H9 (cell line): ENCODE results near the gene ERCC2. TPM values are rescaled to one million over a fixed set of nuclear protein-coding genes. Genes with fewer than 3 reads are reported as not detected.

Experiments used
- DNase-seq: peaks from one replicate; pipeline ENCODE4 v3.0.0-alpha.2; 2017
- H2AFZ ChIP-seq: one replicate; pipeline ENCODE4 v1.6.1; 2013; ENCODE audit warnings: mild to moderate bottlenecking, low read length, control low read depth, moderate library complexity
- H2AK5ac ChIP-seq: 2 replicates; pipeline ENCODE4 v1.6.1; 2013; ENCODE audit warnings: low read length, control low read depth, mixed read lengths; ENCODE audit not compliant: insufficient read length
- H2BK120ac ChIP-seq: one replicate; pipeline ENCODE4 v1.6.1; 2013; ENCODE audit warnings: low read depth, mild to moderate bottlenecking, low read length, control low read depth, inconsistent platforms; ENCODE audit not compliant: poor library complexity, severe bottlenecking
- H2BK12ac ChIP-seq: 2 replicates; pipeline ENCODE4 v1.6.1; 2013; ENCODE audit warnings: low read length, control low read depth, mixed read lengths, low read depth; ENCODE audit not compliant: insufficient read length
- H2BK15ac ChIP-seq: 2 replicates; pipeline ENCODE4 v1.6.1; 2013; ENCODE audit warnings: low read depth, low read length, control low read depth
- H2BK20ac ChIP-seq: one replicate; pipeline ENCODE4 v1.6.1; 2013; ENCODE audit warnings: low read depth, mild to moderate bottlenecking, low read length, control low read depth, inconsistent platforms; ENCODE audit not compliant: poor library complexity, severe bottlenecking
- H2BK5ac ChIP-seq: 2 replicates; pipeline ENCODE4 v1.6.1; 2013; ENCODE audit warnings: low read length, control low read depth, mixed read lengths; ENCODE audit not compliant: insufficient read length
- H3K14ac ChIP-seq: 2 replicates; pipeline ENCODE4 v1.6.1; 2013; ENCODE audit warnings: low read length, control low read depth; ENCODE audit not compliant: insufficient read depth
- H3K18ac ChIP-seq: 2 replicates; pipeline ENCODE4 v1.6.1; 2013; ENCODE audit warnings: low read depth, mild to moderate bottlenecking, mixed read lengths, low read length, control low read depth; ENCODE audit not compliant: insufficient read length
- H3K23ac ChIP-seq: 2 replicates; pipeline ENCODE4 v1.6.1; 2013; ENCODE audit warnings: low read length, control low read depth, mixed read lengths, low read depth; ENCODE audit not compliant: insufficient read length
- H3K23me2 ChIP-seq: 2 replicates; pipeline ENCODE4 v1.6.1; 2013; ENCODE audit warnings: low read depth, mild to moderate bottlenecking, mixed read lengths, low read length, control low read depth; ENCODE audit not compliant: insufficient read length, poor library complexity, severe bottlenecking
- H3K27ac ChIP-seq: 2 replicates; pipeline ENCODE4 v1.5.1; 2013; ENCODE audit warnings: low read length, control low read depth, mixed read lengths, low read depth; ENCODE audit not compliant: insufficient read length
- H3K27me3 ChIP-seq: 2 replicates; pipeline ENCODE4 v1.6.1; 2013; ENCODE audit warnings: low read length, control low read depth, inconsistent platforms; ENCODE audit not compliant: insufficient read depth
- H3K4ac ChIP-seq: 2 replicates; pipeline ENCODE4 v1.6.1; 2013; ENCODE audit warnings: low read depth, mild to moderate bottlenecking, control low read depth, inconsistent platforms, low read length, moderate library complexity
- H3K4me1 ChIP-seq: 2 replicates; pipeline ENCODE4 v1.6.1; 2013; ENCODE audit warnings: low read length, control low read depth, inconsistent platforms; ENCODE audit not compliant: insufficient read depth
- H3K4me2 ChIP-seq: 2 replicates; pipeline ENCODE4 v1.6.1; 2013; ENCODE audit warnings: low read length, control low read depth, mixed read lengths; ENCODE audit not compliant: insufficient read length, insufficient read depth
- H3K56ac ChIP-seq: 2 replicates; pipeline ENCODE4 v1.6.1; 2013; ENCODE audit warnings: low read depth, mild to moderate bottlenecking, mixed read lengths, low read length, control low read depth; ENCODE audit not compliant: insufficient read length
- H3K79me1 ChIP-seq: 2 replicates; pipeline ENCODE4 v1.6.1; 2013; ENCODE audit warnings: low read depth, mild to moderate bottlenecking, moderate library complexity, low read length, control low read depth, inconsistent platforms; ENCODE audit not compliant: insufficient read depth, poor library complexity, severe bottlenecking
- H3K79me2 ChIP-seq: 2 replicates; pipeline ENCODE4 v1.6.1; 2013; ENCODE audit warnings: low read length, control low read depth, inconsistent platforms; ENCODE audit not compliant: insufficient read depth
- H3K9ac ChIP-seq: 2 replicates; pipeline ENCODE4 v1.6.1; 2013; ENCODE audit warnings: low read length, control low read depth, mixed read lengths; ENCODE audit not compliant: insufficient read length; ENCODE audit errors: extremely low read depth
- H3K9me3 ChIP-seq: one replicate; pipeline ENCODE4 v1.6.1; 2013; ENCODE audit warnings: low read depth, low read length, inconsistent platforms; ENCODE audit not compliant: control insufficient read depth
- H3T11ph ChIP-seq: one replicate; pipeline ENCODE4 v1.6.1; 2013; ENCODE audit warnings: mild to moderate bottlenecking, low read length, control low read depth, inconsistent platforms
- H4K20me1 ChIP-seq: one replicate; pipeline ENCODE4 v1.6.1; 2013; ENCODE audit not compliant: control insufficient read depth, insufficient read length, insufficient read depth
- H4K5ac ChIP-seq: 2 replicates; pipeline ENCODE4 v1.6.1; 2013; ENCODE audit warnings: low read depth, mild to moderate bottlenecking, mixed read lengths, low read length, control low read depth; ENCODE audit not compliant: insufficient read length
- H4K8ac ChIP-seq: replicated peaks from 2 replicates; pipeline ENCODE4 v1.6.1; 2013; ENCODE audit warnings: low read length, control low read depth, mixed read lengths, low read depth; ENCODE audit not compliant: insufficient read length
- H4K91ac ChIP-seq: 2 replicates; pipeline ENCODE4 v1.6.1; 2013; ENCODE audit warnings: low read depth, mild to moderate bottlenecking, moderate library complexity, mixed read lengths, low read length, control low read depth; ENCODE audit not compliant: insufficient read length
- H3K27ac Mint-ChIP-seq, 3 experiments: 2 replicates in 2 of 3; 3 replicates in 1 of 3; pipeline ENCODE4 v1.8.0; 2020 to 2021; ENCODE audit warnings: mixed read lengths in 3 of 3, mild to moderate bottlenecking in 1 of 3, moderate library complexity in 1 of 3
- H3K27me3 Mint-ChIP-seq: 2 replicates; pipeline ENCODE4 v1.8.0; 2021; ENCODE audit warnings: low read depth, mild to moderate bottlenecking, moderate library complexity, mixed read lengths
- H3K36me3 Mint-ChIP-seq, 3 experiments: 2 replicates in 2 of 3; 3 replicates in 1 of 3; pipeline ENCODE4 v1.8.0; 2020 to 2021; ENCODE audit warnings: low read depth in 3 of 3, mixed read lengths in 3 of 3; ENCODE audit not compliant: insufficient read depth in 1 of 3
- H3K4me1 Mint-ChIP-seq, 2 experiments: 2 replicates each; pipeline ENCODE4 v1.8.0; 2020; ENCODE audit warnings: mixed read lengths in 2 of 2
- H3K4me3 Mint-ChIP-seq, 2 experiments: 2 replicates in 1 of 2; 3 replicates in 1 of 2; pipeline ENCODE4 v1.8.0; 2020 to 2021; ENCODE audit warnings: mild to moderate bottlenecking in 2 of 2, mixed read lengths in 2 of 2, moderate library complexity in 1 of 2
- H3K9me3 Mint-ChIP-seq, 2 experiments: 2 replicates in 1 of 2; 3 replicates in 1 of 2; pipeline ENCODE4 v1.8.0; 2020; ENCODE audit warnings: mild to moderate bottlenecking in 2 of 2, mixed read lengths in 2 of 2, moderate library complexity in 1 of 2
- WGBS: extraction: QIAGEN DNeasy Blood & Tissue Kit; methylation state at CpG from one replicate; pipeline ENCODE4 v1.1.7; 2013; ENCODE audit warnings: missing lambda C conversion rate, low lambda C conversion rate, mixed read lengths; ENCODE audit not compliant: insufficient read length; ENCODE audit errors: extremely low coverage; 5-methylcytosine and 5-hydroxymethylcytosine counted together
- total RNA-seq: library from RNA; stranded (reverse); gene quantifications from 2 replicates; pipeline ENCODE4 v1.2.1, GENCODE V29; 2021
- TF ChIP-seq, protein P1 (sequence below): fragments of 200-600 bp; sonication (generic); conservative IDR thresholded peaks from 3 replicates; pipeline ENCODE4 v1.8.0; 2021; ENCODE audit warnings: antibody characterized with exemption, mild to moderate bottlenecking

ERCC2 gene
- total RNA-seq, 1 experiment from 2014 or later, result 98.7 TPM

DNA sequence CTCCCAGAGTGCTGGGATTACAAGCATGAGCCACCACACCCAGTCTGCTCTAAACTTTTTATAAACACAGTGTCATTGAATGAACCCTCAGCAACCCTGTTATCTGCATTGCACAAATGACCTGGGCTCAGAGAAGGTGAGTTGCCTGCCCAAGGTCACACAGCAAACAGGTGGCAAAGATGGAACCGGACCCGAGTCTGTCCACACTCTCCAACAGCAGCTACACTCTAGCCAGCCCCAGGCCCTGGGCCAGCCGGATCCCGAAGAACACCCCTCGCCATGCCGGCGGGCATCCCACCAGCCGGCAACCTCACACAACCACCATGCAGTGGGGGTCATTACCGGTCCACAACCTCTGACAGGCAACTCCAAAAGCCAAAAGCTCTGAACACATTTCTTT, 14.5 kb downstream of the ERCC2 start:
- Histone ChIP-seq H4K5ac (no peak overlapping the region), H2BK20ac (no peak overlapping the region), H3K23ac (no peak overlapping the region), H3K23me2 (no peaks in the 10 kb centered on the region), H3K4me1 (no peaks in the 10 kb centered on the region), H2BK12ac (no peak overlapping the region), H3K9me3 (no peaks in the 10 kb centered on the region), H2BK15ac (no peak overlapping the region), H3K4me2 (no peak overlapping the region), H3K27me3 (no peaks in the 10 kb centered on the region), H2AFZ (no peak overlapping the region), H2AK5ac (no peak overlapping the region), H4K20me1 (no peaks in the 10 kb centered on the region), H3K14ac (no peak overlapping the region), H3K9ac (no peak overlapping the region), H3K56ac (no peak overlapping the region), H3K79me2 (no peaks in the 10 kb centered on the region), H4K91ac (no peak overlapping the region), H2BK5ac (no peak overlapping the region), H3K27ac (no peak overlapping the region), H3K4ac (no peak overlapping the region), H3K79me1 (no peaks in the 10 kb centered on the region), H4K8ac (no peak overlapping the region), H2BK120ac (no peak overlapping the region), H3T11ph (no peak overlapping the region), H3K18ac (no peak overlapping the region)
- H3K27ac Mint-ChIP-seq, result no peak overlapping the region
- H3K9me3 Mint-ChIP-seq, result no peaks in the 10 kb centered on the region
- TF ChIP-seq, protein P1, sequence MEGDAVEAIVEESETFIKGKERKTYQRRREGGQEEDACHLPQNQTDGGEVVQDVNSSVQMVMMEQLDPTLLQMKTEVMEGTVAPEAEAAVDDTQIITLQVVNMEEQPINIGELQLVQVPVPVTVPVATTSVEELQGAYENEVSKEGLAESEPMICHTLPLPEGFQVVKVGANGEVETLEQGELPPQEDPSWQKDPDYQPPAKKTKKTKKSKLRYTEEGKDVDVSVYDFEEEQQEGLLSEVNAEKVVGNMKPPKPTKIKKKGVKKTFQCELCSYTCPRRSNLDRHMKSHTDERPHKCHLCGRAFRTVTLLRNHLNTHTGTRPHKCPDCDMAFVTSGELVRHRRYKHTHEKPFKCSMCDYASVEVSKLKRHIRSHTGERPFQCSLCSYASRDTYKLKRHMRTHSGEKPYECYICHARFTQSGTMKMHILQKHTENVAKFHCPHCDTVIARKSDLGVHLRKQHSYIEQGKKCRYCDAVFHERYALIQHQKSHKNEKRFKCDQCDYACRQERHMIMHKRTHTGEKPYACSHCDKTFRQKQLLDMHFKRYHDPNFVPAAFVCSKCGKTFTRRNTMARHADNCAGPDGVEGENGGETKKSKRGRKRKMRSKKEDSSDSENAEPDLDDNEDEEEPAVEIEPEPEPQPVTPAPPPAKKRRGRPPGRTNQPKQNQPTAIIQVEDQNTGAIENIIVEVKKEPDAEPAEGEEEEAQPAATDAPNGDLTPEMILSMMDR, result no peak
- H3K4me1 Mint-ChIP-seq, result no peaks in the 10 kb centered on the region
- WGBS, result no CpG with 5 or more reads among the region's 9 CpGs
- H3K27me3 Mint-ChIP-seq, result no peaks in the 10 kb centered on the region; the same call in 1 of the 2 replicates
- peaks cover 56 to 88% (median 85%) of the 10 kb centered on the region in 3 experiments; a peak in 6 of 7 replicates for H3K36me3 Mint-ChIP-seq
- H3K4me3 Mint-ChIP-seq, result no peak overlapping the region
- no peak for DNase-seq
